ENCODE data around the gene MTHFSD. TPM values are rescaled to one million over a fixed set of nuclear protein-coding genes. Genes with fewer than 3 reads are reported as not detected.
A peak's percentile ranks its signal among the peaks of the same experiment; 100 is the strongest.

The MTHFSD gene
- total and polyA plus RNA-seq, 12 donors, result 7.6 to 22.2 (median 17.6) TPM

- no peak overlapping the region for H3K4me3 ChIP-seq
- H3K4me1 ChIP-seq (replicated peaks in 1 of 2), result peaks cover 12 to 32% of the 10 kb centered on the region in 2 donors
- TF ChIP-seq POLR2A (IDR thresholded peaks at IDR 0.05), result no peak
- no peak for TF ChIP-seq CTCF (IDR thresholded peaks at IDR 0.05)
- H3K27me3 ChIP-seq, result peaks cover 97% of the 10 kb centered on the region
- no peaks in the 10 kb centered on the region for H3K36me3 ChIP-seq (replicated peaks in 1 of 2)
- intact Hi-C loops (cut with DNase I), result no loop called here
- 8 to 26% (median 11%) methylated on average over 29 to 37 of the region's 37 CpGs for WGBS, 4 donors
- no peak overlapping the region for H3K27ac ChIP-seq
- H3K9me3 ChIP-seq (replicated peaks in 1 of 3), result no peaks in the 10 kb centered on the region
- no peak for DNase-seq
Observed at GRCh38 chr16:86507173-86508027, 47.6 kb downstream of the MTHFSD start.

- H3K9me3 ChIP-seq (replicated peaks in 1 of 3), result no peaks in the 10 kb centered on the region
- TF ChIP-seq POLR2A (IDR thresholded peaks at IDR 0.05) (no peak), CTCF (IDR thresholded peaks at IDR 0.05) (no peak)
- no peak overlapping the region for H3K27ac ChIP-seq
- H3K4me3 ChIP-seq, result peak overlapping the region in 1 of 4 donors; percentile 35
- 9 to 14% (median 10%) methylated on average over 22 to 27 of the region's 27 CpGs for WGBS, 4 donors
- no peak for DNase-seq
- intact Hi-C loops (cut with DNase I), result no loop called here
- peaks cover 12 to 32% of the 10 kb centered on the region in 2 donors for H3K4me1 ChIP-seq (replicated peaks in 1 of 2)
- peaks cover 95% of the 10 kb centered on the region for H3K27me3 ChIP-seq
- no peaks in the 10 kb centered on the region for H3K36me3 ChIP-seq (replicated peaks in 1 of 2)
Observed at GRCh38 chr16:86505899-86506864, 48.9 kb downstream of the MTHFSD start.

GRCh38 chr16:86505185-86505898 is 49.7 kb downstream of the MTHFSD start:
- 2 to 8% (median 3%) methylated on average over 27 to 67 of the region's 67 CpGs for WGBS, 4 donors
- peaks cover 12 to 23% of the 10 kb centered on the region in 2 donors for H3K4me1 ChIP-seq (replicated peaks in 1 of 2)
- no peaks in the 10 kb centered on the region for H3K36me3 ChIP-seq (replicated peaks in 1 of 2)
- H3K9me3 ChIP-seq (replicated peaks in 1 of 3), result no peaks in the 10 kb centered on the region
- intact Hi-C loops (cut with DNase I), result no loop called here
- peaks cover 95% of the 10 kb centered on the region for H3K27me3 ChIP-seq
- no peak overlapping the region for H3K27ac ChIP-seq
- peak overlapping the region in 1 of 4 donors; percentile 35 for H3K4me3 ChIP-seq
- DNase-seq, result no peak
- no peak for TF ChIP-seq POLR2A (IDR thresholded peaks at IDR 0.05)
- TF ChIP-seq CTCF (IDR thresholded peaks at IDR 0.05), result no peak
